Measurements from ENCODE around the gene L3MBTL4.

The L3MBTL4 gene

DNA sequence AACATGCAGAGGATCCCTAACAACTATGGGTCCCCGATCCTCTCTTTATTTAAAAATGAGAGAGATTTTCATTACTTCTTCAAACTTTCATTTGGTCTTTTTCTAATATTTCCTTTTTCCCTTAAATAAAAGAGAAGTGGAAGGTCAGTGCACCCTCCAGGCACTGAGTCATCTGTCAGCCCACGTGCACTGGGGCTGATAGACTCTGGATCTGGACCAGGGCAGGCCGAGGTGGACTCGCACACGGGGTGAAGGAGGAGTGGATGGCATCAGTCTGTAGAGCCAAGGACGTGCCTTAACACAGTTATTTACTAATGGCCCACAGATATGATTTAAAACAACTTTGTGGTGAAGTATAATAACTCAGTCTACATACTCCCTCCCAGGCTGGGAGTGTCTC lies 305.0 kb downstream of the L3MBTL4 start:
- DNase-seq (ENCODE audit: low spot score), result no peak
- Histone ChIP-seq H3K27ac (no peak overlapping the region), H3K4me3 (no peak overlapping the region)
- TF ChIP-seq, protein P1, sequence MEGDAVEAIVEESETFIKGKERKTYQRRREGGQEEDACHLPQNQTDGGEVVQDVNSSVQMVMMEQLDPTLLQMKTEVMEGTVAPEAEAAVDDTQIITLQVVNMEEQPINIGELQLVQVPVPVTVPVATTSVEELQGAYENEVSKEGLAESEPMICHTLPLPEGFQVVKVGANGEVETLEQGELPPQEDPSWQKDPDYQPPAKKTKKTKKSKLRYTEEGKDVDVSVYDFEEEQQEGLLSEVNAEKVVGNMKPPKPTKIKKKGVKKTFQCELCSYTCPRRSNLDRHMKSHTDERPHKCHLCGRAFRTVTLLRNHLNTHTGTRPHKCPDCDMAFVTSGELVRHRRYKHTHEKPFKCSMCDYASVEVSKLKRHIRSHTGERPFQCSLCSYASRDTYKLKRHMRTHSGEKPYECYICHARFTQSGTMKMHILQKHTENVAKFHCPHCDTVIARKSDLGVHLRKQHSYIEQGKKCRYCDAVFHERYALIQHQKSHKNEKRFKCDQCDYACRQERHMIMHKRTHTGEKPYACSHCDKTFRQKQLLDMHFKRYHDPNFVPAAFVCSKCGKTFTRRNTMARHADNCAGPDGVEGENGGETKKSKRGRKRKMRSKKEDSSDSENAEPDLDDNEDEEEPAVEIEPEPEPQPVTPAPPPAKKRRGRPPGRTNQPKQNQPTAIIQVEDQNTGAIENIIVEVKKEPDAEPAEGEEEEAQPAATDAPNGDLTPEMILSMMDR (IDR thresholded peaks at IDR 0.05), result no peak

DNA sequence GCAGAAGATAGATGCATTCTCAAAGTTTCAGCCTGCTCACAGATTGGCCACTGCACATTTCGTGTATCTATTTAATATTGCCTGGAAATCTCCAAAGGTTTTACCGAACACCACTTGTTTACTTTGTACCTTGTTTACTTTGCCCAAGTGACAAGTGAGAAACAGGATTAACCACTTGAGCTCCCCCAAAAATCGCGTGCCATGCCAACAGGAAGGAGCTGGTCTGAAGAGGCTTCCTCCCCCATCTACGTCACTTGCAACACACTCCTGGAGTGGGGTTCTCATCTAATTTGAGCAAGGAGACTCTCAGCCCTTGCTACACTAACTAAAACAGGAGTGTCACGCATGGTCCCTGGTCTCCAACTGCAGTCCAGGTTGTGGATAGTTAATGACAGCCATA lies 306.9 kb downstream of the L3MBTL4 start:
- DNase-seq (ENCODE audit: low spot score), result no peak
- H3K27ac ChIP-seq, result no peak overlapping the region
- TF ChIP-seq, protein P1 (IDR thresholded peaks at IDR 0.05), result no peak
- H3K4me3 ChIP-seq, result no peak overlapping the region

DNA sequence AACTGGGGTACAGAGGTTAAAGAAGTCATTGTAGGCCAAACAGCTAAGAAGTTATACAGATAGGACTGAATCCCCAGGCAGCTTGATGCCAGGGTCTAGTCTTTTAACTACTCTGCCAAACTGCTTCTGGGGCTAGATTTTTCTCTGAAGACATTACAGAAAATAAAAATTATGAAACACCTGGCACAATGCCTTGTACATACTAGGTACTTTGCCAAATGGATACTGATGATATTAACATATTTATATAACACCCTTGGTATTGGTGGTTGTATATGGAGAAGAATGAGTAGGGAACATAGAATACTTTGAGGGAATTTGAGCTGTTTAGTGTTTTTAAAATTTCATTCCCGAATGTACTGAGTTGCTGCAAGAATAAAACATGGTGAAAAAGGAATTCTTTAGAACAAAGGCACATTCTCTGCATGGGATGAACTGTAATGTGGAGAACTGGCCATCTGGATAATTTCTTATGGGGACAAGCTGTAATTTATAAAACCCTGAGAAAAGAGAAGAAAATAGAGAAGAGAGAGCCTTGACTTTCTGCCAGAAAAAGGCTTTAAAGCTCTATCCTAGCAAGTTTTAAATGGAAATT lies 308.5 kb downstream of the L3MBTL4 start:
- DNase-seq (ENCODE audit: low spot score), result no peak
- no peak overlapping the region for H3K27ac ChIP-seq

DNA sequence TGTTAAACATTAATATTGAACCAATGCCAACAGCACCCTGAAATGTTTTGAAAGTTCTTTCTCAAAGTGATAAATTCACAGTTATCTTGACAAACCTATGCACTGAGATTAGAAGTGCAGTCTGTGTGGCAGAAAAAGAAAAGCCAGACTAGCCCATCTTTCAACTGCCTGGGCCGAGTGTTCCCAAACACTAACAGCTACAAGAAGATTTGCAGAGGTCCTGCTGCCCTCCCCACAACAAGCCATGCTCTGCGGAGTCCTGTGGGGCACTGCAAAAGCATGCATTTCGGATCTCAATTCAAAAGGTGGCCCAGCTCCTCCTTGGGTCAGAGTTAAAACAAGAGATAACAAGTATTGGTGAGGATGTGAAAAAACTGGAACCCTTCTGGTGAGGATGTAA lies 311.0 kb downstream of the L3MBTL4 start:
- Histone ChIP-seq H3K4me3 (no peak overlapping the region), H3K27ac (no peak overlapping the region)
- TF ChIP-seq, protein P1 (IDR thresholded peaks at IDR 0.05), result no peak
- no peak for DNase-seq (ENCODE audit: low spot score)

More for the DNA sequence above, 308.5 kb downstream of the L3MBTL4 start:
- H3K4me3 ChIP-seq, result no peak overlapping the region
- TF ChIP-seq, protein P1 (IDR thresholded peaks at IDR 0.05), result no peak

DNA sequence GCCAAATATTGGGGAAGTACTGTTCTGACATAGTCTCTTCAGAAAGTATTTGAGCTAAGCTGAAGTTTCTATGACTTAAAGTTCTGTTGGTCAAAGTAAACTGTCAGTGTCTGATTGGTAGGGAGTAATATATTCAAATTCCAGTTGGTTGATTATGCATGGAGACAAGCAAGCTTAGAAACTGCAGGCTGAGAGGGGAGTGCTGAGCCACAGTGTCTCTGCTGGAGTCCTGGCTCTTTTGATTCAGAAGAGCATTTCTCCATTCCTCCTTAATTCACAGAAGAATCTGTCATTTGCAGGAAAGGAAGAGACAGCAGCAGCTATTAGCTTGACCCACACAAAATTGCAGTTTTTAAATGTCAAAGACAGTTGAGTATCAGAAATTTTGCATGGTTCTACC lies 318.0 kb downstream of the L3MBTL4 start:
- Histone ChIP-seq H3K27ac (no peak overlapping the region), H3K4me3 (no peak overlapping the region)
- TF ChIP-seq, protein P1 (IDR thresholded peaks at IDR 0.05), result no peak
- DNase-seq (ENCODE audit: low spot score), result no peak

DNA sequence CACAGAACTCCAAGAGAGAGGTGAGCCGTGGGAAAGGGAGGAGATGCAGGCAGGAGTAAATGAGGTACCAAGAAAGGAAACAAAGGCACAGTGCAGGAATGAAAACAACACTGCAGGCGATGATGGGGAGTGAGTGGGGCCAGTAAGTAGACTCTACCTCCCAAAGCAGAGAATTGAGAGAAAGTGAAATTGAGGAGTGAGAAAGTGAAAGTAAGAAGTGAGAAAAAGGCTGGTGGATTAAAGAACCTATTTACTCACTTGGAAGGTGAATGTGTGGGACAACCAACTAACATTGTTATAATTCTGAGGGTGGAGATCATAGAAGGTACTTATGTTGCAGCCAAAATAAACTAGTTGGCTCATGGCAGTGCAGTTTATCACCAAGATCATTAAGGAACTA lies 326.3 kb downstream of the L3MBTL4 start:
- Histone ChIP-seq H3K27ac (no peak overlapping the region), H3K4me3 (no peak overlapping the region)
- TF ChIP-seq, protein P1 (IDR thresholded peaks at IDR 0.05), result no peak
- DNase-seq (ENCODE audit: low spot score), result no peak

DNA sequence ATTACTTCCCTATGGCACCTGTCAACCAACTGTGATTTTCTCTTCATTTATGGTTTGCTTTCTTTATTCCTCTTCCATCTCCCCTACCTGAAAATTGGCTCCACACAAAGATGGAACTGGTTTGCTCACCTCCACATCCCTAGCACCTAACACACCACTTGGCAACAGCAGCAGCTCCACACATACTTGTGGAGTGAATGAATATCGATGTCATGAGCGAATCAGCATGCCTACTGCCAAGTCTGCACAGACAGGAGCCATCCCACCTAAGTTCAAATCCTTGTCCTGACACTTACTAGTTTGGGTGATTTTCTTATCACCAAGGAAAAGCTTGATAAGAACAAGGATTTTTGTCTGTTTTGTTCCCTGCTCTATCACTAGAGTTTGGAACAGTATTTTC lies 328.0 kb downstream of the L3MBTL4 start:
- DNase-seq (ENCODE audit: low spot score), result no peak
- TF ChIP-seq, protein P1 (IDR thresholded peaks at IDR 0.05), result no peak
- Histone ChIP-seq H3K4me3 (no peak overlapping the region), H3K27ac (no peak overlapping the region)

All from coronary artery (tissue), 2 donors.